ENCODE measurements around the gene ASTN1.

DNA sequence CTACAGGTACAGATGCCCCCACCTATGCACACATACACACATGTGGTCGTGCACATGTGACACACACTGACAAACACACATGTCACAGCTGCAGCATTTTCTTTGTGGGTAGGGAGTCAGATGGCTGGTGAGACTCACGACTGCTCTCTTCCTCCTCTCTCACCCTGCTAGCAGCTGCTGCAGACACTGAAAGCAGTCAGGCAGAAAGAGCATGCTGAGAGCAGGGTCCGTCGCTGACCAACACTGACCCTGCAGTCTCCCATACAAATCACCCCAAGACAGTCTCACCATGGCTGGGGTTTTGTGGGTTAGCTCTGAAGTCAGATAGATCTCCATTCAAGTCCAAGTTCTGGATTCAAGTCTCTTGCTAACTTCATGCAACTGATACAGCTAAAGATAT lies 188.3 kb downstream of the ASTN1 start:
- TF ChIP-seq, protein P1, sequence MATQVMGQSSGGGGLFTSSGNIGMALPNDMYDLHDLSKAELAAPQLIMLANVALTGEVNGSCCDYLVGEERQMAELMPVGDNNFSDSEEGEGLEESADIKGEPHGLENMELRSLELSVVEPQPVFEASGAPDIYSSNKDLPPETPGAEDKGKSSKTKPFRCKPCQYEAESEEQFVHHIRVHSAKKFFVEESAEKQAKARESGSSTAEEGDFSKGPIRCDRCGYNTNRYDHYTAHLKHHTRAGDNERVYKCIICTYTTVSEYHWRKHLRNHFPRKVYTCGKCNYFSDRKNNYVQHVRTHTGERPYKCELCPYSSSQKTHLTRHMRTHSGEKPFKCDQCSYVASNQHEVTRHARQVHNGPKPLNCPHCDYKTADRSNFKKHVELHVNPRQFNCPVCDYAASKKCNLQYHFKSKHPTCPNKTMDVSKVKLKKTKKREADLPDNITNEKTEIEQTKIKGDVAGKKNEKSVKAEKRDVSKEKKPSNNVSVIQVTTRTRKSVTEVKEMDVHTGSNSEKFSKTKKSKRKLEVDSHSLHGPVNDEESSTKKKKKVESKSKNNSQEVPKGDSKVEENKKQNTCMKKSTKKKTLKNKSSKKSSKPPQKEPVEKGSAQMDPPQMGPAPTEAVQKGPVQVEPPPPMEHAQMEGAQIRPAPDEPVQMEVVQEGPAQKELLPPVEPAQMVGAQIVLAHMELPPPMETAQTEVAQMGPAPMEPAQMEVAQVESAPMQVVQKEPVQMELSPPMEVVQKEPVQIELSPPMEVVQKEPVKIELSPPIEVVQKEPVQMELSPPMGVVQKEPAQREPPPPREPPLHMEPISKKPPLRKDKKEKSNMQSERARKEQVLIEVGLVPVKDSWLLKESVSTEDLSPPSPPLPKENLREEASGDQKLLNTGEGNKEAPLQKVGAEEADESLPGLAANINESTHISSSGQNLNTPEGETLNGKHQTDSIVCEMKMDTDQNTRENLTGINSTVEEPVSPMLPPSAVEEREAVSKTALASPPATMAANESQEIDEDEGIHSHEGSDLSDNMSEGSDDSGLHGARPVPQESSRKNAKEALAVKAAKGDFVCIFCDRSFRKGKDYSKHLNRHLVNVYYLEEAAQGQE (tag by site-specific recombination; IDR thresholded peaks at IDR 0.05) = no peak
- TF ChIP-seq, protein P2, sequence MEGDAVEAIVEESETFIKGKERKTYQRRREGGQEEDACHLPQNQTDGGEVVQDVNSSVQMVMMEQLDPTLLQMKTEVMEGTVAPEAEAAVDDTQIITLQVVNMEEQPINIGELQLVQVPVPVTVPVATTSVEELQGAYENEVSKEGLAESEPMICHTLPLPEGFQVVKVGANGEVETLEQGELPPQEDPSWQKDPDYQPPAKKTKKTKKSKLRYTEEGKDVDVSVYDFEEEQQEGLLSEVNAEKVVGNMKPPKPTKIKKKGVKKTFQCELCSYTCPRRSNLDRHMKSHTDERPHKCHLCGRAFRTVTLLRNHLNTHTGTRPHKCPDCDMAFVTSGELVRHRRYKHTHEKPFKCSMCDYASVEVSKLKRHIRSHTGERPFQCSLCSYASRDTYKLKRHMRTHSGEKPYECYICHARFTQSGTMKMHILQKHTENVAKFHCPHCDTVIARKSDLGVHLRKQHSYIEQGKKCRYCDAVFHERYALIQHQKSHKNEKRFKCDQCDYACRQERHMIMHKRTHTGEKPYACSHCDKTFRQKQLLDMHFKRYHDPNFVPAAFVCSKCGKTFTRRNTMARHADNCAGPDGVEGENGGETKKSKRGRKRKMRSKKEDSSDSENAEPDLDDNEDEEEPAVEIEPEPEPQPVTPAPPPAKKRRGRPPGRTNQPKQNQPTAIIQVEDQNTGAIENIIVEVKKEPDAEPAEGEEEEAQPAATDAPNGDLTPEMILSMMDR (tag by site-specific recombination; IDR thresholded peaks at IDR 0.05) = no peak
- TF ChIP-seq, protein P3, sequence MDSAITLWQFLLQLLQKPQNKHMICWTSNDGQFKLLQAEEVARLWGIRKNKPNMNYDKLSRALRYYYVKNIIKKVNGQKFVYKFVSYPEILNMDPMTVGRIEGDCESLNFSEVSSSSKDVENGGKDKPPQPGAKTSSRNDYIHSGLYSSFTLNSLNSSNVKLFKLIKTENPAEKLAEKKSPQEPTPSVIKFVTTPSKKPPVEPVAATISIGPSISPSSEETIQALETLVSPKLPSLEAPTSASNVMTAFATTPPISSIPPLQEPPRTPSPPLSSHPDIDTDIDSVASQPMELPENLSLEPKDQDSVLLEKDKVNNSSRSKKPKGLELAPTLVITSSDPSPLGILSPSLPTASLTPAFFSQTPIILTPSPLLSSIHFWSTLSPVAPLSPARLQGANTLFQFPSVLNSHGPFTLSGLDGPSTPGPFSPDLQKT (IDR thresholded peaks at IDR 0.05; ENCODE audit: borderline replicate concordance, low read depth, low read length) = no peak
- TF ChIP-seq, protein P4, sequence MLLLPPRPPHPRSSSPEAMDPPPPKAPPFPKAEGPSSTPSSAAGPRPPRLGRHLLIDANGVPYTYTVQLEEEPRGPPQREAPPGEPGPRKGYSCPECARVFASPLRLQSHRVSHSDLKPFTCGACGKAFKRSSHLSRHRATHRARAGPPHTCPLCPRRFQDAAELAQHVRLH (tag by site-specific recombination; IDR thresholded peaks at IDR 0.05) = no peak
- TF ChIP-seq ZNF596 (tag by site-specific recombination; IDR thresholded peaks at IDR 0.05) = no peak
- no peak for TF ChIP-seq ZBTB1 (tag by site-specific recombination; IDR thresholded peaks at IDR 0.05)
- no peak for TF ChIP-seq ZBTB21 (tag by site-specific recombination; IDR thresholded peaks at IDR 0.05)
- TF ChIP-seq, protein P5, sequence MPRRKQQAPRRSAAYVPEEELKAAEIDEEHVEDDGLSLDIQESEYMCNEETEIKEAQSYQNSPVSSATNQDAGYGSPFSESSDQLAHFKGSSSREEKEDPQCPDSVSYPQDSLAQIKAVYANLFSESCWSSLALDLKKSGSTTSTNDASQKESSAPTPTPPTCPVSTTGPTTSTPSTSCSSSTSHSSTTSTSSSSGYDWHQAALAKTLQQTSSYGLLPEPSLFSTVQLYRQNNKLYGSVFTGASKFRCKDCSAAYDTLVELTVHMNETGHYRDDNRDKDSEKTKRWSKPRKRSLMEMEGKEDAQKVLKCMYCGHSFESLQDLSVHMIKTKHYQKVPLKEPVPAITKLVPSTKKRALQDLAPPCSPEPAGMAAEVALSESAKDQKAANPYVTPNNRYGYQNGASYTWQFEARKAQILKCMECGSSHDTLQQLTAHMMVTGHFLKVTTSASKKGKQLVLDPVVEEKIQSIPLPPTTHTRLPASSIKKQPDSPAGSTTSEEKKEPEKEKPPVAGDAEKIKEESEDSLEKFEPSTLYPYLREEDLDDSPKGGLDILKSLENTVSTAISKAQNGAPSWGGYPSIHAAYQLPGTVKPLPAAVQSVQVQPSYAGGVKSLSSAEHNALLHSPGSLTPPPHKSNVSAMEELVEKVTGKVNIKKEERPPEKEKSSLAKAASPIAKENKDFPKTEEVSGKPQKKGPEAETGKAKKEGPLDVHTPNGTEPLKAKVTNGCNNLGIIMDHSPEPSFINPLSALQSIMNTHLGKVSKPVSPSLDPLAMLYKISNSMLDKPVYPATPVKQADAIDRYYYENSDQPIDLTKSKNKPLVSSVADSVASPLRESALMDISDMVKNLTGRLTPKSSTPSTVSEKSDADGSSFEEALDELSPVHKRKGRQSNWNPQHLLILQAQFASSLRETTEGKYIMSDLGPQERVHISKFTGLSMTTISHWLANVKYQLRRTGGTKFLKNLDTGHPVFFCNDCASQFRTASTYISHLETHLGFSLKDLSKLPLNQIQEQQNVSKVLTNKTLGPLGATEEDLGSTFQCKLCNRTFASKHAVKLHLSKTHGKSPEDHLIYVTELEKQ (tag by site-specific recombination; IDR thresholded peaks at IDR 0.05; ENCODE audit: borderline replicate concordance) = no peak
- TF ChIP-seq TCF7L2 (IDR thresholded peaks at IDR 0.05; ENCODE audit: borderline replicate concordance, low read depth, low read length) = no peak
